ENCODE data around the gene PHF19.

Gene PHF19

GRCh38 chr9:120913647-120914264 lies 36.8 kb upstream of the PHF19 start:
- DNase-seq, result no peak

GRCh38 chr9:120912958-120913646 lies 36.1 kb upstream of the PHF19 start:
- DNase-seq, result no peak

GRCh38 chr9:120911295-120911837 lies 34.4 kb upstream of the PHF19 start:
- DNase-seq, result no peak

- DNase-seq, result no peak
Observed at GRCh38 chr9:120910643-120911042, 33.7 kb upstream of the PHF19 start.

GRCh38 chr9:120909904-120910303 lies 32.9 kb upstream of the PHF19 start:
- DNase-seq, result peak; percentile 54

GRCh38 chr9:120905315-120906164 lies 28.6 kb upstream of the PHF19 start:
- DNase-seq, result no peak

- no peak for DNase-seq
Observed at GRCh38 chr9:120904978-120905301, 28.0 kb upstream of the PHF19 start.

GRCh38 chr9:120904061-120904977 lies 27.3 kb upstream of the PHF19 start:
- DNase-seq, result peak; percentile 53

- DNase-seq, result no peak
Observed at GRCh38 chr9:120902569-120903535, 25.9 kb upstream of the PHF19 start.

GRCh38 chr9:120901755-120902568 lies 25.0 kb upstream of the PHF19 start:
- no peak for DNase-seq

GRCh38 chr9:120900824-120901223 lies 23.8 kb upstream of the PHF19 start:
- DNase-seq, result no peak

GRCh38 chr9:120899490-120900068 lies 22.6 kb upstream of the PHF19 start:
- no peak for DNase-seq

- no peak for DNase-seq
Observed at GRCh38 chr9:120898396-120898795, 21.4 kb upstream of the PHF19 start.

GRCh38 chr9:120895951-120896350 lies 19.0 kb upstream of the PHF19 start:
- DNase-seq, result no peak

- no peak for DNase-seq
Observed at GRCh38 chr9:120894321-120895148, 17.5 kb upstream of the PHF19 start.

GRCh38 chr9:120893611-120894307 lies 16.8 kb upstream of the PHF19 start:
- no peak for DNase-seq

GRCh38 chr9:120892748-120893610 lies 16.0 kb upstream of the PHF19 start:
- no peak for DNase-seq
